Dermis blood vessel endothelial cell (primary cell): ENCODE data around the gene LAYN. TPM values are rescaled to one million over a fixed set of nuclear protein-coding genes. Genes with fewer than 3 reads are reported as not detected.

ENCODE experiments used
- DNase-seq: peaks from one replicate; pipeline ENCODE4 v3.0.0; 2010
- total RNA-seq: library from RNA; depleted of rRNA; stranded (reverse); fragments of >200 nt; gene quantifications from 2 replicates; pipeline ENCODE4 v1.2.3, GENCODE V29; 2014

Gene LAYN
- total RNA-seq, 1 donor from 2014 or later = 91.7 TPM

DNA sequence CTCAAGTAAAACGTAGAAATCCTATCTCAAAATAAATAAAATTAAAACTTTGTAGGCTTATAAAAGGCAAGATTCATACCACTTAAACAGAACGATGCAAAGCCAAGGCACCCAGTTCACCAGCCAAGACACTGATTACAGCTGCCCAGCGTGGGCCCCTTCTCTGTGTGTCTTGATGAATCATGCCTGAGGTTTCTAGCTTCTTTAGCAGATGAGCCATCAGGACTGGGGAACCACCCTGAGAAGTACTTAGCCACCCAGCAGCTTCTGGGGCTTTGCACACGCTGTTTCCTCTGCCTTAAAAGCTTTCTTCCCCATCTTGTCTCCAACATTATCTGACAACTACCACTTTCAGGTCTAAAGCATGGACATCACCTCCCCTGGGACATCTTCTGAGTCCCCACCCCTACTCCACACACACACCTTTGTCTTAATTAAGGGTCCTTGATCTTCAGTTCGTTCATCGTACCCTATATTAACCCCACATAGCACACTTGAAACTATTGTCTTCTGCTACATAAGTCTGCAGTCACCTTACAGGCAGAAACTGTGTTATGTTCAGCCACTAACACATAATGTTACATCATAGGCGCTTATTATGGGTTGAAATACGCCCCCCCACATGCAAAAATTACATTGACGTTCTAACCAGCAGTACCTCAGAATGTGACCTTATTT, 8.7 kb upstream of the LAYN start:
- no peak for DNase-seq

DNA sequence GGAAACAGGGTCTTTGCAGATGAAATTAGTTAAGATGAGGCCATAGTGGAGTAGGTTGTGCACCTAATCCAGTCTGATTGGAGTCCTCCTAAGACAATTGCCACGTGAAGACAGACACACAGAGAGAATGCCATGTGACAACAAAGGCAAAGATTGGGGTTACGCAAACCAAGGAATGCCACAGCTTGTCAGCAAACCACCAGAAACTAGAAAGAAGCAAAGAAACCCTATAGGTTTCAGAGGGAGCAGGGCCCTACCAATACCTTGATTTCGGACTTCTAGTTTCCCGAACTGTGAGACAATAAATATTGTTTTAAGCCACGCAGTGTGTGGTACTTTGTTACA, 8.2 kb upstream of the LAYN start:
- no peak for DNase-seq

- no peak for DNase-seq
These were observed 5.2 kb upstream of the LAYN start for GRCh38 chr11:111535281-111535680.

DNA sequence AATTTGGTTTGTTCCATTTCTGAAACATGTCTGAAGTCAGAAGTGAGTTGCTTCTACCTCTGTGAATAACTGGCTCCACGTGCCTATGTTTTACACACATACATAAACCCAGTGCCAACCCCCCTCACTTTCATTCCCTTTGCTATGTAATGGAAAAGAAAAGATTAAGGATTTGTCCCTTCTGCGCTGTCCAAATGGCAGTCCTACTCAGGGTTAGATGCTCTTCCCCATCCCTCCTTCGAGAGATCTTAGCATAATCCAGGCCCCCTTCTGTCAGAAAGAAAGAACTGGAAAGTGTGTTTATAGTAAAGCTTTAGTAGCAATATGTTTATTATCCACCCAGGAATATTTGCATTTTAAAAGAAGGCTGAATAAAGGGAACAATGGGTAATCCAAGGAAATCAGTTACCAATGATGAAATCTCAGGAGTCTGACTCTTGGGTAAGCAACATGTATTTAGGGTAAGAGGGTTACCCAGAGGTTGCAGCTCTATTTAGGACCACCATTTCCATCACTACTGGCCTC, 3.1 kb upstream of the LAYN start:
- no peak for DNase-seq

GRCh38 chr11:111538407-111539114, 2.0 kb upstream of the LAYN start:
- DNase-seq = no peak

DNA sequence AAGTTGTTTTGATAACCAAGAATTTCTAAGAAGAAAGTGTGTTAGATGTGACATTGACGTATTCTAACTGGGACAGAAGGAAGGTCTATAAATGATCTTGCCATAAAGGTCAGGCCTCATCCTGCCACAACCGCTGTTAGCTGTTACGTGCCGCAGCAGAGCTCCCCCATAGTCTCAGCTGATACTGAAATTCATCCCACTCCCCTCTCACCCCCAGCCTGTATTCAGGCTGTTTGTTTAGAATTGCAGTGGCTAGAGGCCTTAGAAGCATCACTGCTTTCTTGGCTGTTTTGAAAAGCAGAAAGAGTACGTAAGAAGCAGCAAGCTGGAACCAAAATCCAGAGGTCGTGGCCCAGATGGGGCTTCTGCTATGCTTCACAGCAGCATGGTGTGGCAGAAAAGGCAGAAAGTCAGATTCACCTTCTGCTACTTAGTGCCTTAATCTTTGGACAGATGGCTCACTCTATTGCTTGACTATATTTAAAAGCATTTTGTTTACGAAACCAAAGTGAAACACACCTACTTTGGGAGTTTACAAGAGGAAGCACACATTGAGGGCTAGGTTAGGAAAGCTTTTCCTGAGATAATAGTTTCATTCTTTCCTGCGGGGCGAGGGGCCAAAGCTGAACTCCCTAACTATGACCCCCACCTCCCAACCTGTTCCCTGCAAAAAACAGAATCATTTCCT, 950 bp upstream of the LAYN start:
- DNase-seq = no peak

DNA sequence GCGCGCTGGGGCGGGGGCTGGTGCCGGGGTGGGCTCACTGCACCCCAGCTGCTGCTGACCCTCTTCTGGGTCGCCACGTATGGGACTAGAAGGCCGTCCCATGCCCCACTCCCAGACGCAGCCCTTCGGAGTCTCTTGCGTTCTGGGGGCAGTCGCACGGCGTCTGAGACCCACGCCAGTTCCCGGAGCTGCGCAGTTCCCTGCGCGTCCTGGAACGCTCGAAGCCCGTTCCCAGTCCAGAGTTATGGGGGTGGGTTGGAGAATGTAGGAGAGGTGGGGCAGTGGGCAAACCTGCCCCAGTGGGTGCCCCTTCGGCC, 375 bp downstream of the LAYN start:
- DNase-seq = peak; percentile 19

DNA sequence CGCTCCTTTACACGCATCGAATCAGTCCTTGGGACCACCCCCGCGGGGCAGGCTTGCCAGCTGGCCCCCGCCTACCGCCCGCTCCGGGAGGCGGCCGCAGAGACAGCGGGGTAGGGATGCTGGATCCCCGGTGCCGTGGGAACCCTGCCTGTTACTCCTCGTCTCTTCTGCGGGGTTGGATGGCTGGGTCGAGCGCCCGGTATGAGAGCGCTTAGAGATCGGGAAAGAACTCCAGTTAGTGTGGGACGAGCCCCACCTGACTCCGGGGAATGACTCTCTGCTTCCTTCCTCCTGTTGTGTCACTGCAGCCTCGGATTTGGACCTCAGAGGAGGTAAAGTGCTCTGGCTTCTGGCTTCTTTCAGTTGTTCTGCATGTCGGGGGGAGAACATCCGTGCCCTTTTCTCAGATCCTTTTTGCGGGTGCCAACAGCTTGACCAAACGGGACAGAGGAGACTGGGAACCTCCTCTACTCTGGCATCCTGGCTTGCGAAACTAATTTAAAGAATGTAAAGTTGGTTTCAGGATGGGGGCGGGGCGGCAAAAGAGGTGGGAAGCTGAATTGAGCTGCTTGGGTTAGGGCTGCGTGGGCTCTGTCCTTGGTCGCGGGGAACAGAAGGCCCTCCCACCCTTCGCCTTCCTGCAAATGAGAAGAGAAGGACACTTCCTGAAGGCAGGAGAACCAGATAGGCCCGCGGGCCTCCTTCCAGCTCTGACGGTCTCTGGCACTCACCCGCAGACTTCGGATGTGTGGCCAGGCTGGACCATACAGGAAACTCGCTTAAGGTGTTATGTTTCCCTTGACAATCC, 938 bp downstream of the LAYN start:
- peak; percentile 64 for DNase-seq

- DNase-seq = no peak
These were observed 2.2 kb downstream of the LAYN start for GRCh38 chr11:111542606-111543275.

GRCh38 chr11:111548525-111548924, 8.0 kb downstream of the LAYN start:
- DNase-seq = no peak

GRCh38 chr11:111549196-111549868, 8.8 kb downstream of the LAYN start:
- DNase-seq = no peak

- DNase-seq = no peak
These were observed 9.3 kb downstream of the LAYN start for GRCh38 chr11:111549869-111550203.

GRCh38 chr11:111550258-111550657, 9.7 kb downstream of the LAYN start:
- no peak for DNase-seq

DNA sequence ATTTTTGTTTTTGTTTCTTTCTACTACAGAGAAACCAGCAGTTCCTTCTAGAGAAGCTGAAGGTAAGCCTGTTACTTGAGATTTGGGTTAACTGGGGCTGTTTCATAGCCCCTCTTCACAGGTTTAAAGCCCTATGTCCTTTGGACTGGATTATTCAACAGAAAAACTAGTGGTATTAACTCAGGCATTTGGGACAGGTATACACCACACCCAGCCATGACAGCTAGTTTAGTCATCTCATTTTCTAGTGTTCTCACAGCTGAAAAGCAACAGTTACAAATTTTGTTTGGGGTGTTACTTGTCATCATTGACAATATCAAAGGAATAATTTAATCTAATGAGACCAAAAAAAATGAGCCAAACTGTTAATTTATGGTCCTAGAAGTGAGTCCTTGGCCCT, 14.0 kb downstream of the LAYN start:
- DNase-seq = no peak

- no peak for DNase-seq
These were observed 14.7 kb downstream of the LAYN start for GRCh38 chr11:111555255-111555654.

DNA sequence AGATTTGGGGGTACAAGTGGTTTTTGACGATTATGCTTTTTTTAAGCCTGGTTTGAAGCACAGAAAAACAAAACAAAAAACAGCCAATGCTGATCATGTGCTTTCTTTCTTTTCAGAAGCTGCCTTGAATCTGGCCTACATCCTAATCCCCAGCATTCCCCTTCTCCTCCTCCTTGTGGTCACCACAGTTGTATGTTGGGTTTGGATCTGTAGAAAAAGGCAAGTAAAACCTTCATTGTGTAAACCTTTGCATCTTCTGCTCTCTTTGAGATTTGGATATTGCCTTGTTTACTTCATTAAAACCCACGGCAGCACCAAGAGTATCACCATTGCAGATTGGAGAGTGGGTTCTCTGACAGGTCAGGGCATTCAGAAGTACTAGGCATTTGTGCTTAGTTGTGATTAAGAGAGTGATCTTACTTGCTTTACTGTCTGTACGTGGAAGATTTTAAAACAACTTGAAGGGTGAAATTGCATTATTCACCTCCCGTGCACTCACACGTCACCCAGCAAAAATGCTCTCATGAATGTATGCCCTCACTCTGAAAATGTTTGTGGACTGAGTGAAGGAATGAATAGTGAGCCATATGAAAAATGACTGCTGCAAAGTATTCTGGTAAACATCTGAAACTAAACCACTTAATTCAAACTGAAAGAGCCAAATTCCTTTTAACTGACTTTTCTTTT, 17.0 kb downstream of the LAYN start:
- no peak for DNase-seq

DNA sequence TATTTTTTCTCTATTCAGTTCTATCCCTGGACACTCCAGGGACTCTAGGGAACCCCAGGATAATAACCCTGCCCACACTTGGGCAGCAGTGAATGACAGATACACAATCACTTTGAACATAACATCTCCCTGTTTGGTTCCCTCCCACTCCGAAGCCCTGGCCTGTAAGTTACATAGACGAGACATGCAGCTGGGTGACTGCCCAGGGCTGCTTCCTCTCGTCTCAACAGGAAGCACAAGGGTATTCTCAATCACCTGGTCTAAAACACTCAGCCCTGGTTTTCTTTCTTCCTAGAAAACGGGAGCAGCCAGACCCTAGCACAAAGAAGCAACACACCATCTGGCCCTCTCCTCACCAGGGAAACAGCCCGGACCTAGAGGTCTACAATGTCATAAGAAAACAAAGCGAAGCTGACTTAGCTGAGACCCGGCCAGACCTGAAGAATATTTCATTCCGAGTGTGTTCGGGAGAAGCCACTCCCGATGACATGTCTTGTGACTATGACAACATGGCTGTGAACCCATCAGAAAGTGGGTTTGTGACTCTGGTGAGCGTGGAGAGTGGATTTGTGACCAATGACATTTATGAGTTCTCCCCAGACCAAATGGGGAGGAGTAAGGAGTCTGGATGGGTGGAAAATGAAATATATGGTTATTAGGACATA, 19.4 kb downstream of the LAYN start:
- DNase-seq = peak; percentile 27

DNA sequence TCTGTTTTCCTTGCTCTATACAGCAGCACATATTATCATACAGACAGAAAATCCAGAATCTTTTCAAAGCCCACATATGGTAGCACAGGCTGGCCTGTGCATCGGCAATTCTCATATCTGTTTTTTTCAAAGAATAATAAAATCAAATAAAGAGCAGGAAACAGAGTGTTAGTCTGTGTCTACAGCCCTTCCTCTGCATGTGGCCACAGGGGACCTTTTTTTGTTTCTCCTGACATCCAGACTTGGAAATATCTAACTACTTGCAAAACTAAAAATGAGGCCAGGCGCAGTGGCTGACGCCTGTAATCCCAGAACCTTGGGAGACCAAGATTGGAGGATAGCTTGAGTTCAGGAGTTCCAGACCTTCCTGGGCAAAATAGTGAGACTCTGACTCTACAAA, 20.3 kb downstream of the LAYN start:
- DNase-seq = no peak

GRCh38 chr11:111561306-111561705, 20.8 kb downstream of the LAYN start:
- no peak for DNase-seq

- peak; percentile 44 for DNase-seq
These were observed 21.3 kb downstream of the LAYN start for GRCh38 chr11:111561791-111562325.
